Trophoblast cell (in vitro differentiated cells and primary cell): Measurements from ENCODE around the gene COL4A1.

Experiments
- DNase-seq, 2 donors: peaks; one replicate each; pipeline ENCODE4 v3.0.0-alpha.2; 2016
- H2AFZ ChIP-seq: 2 replicates; pipeline ENCODE4 v1.6.1; 2013; ENCODE audit warnings: low read length, moderate library complexity, mild to moderate bottlenecking; ENCODE audit not compliant: insufficient read depth, poor library complexity
- H2AK5ac ChIP-seq: 2 replicates; pipeline ENCODE4 v1.6.1; 2013; ENCODE audit warnings: mild to moderate bottlenecking, low read length
- H2BK120ac ChIP-seq: 2 replicates; pipeline ENCODE4 v1.6.1; 2013; ENCODE audit warnings: low read length, mild to moderate bottlenecking, moderate library complexity; ENCODE audit not compliant: insufficient read depth, poor library complexity
- H2BK12ac ChIP-seq: 2 replicates; pipeline ENCODE4 v1.6.1; 2013; ENCODE audit warnings: mild to moderate bottlenecking, low read length, moderate library complexity
- H2BK5ac ChIP-seq: 2 replicates; pipeline ENCODE4 v1.6.1; 2013; ENCODE audit warnings: low read length, low read depth, moderate library complexity, mild to moderate bottlenecking; ENCODE audit not compliant: poor library complexity
- H3K14ac ChIP-seq: 2 replicates; pipeline ENCODE4 v1.6.1; 2013; ENCODE audit warnings: mild to moderate bottlenecking, low read length
- H3K18ac ChIP-seq: 2 replicates; pipeline ENCODE4 v1.6.1; 2013; ENCODE audit warnings: mild to moderate bottlenecking, low read length
- H3K23ac ChIP-seq: 2 replicates; pipeline ENCODE4 v1.6.1; 2013; ENCODE audit warnings: low read length
- H3K27ac ChIP-seq: 2 replicates; pipeline ENCODE4 v1.5.1; 2013; ENCODE audit warnings: low read depth, mild to moderate bottlenecking, inconsistent platforms, low read length, moderate library complexity
- H3K27me3 ChIP-seq: 2 replicates; pipeline ENCODE4 v1.6.1; 2013; ENCODE audit warnings: inconsistent platforms, mild to moderate bottlenecking, low read length, moderate library complexity; ENCODE audit not compliant: insufficient read depth
- H3K36me3 ChIP-seq, 2 experiments: 1 replicate in 1 of 2; 2 replicates in 1 of 2; pipeline ENCODE4 v1.6.1; 2013; ENCODE audit warnings: low read length in 2 of 2, mild to moderate bottlenecking in 2 of 2, moderate library complexity in 1 of 2; ENCODE audit not compliant: insufficient read depth in 2 of 2, control insufficient read depth in 1 of 2
- H3K4ac ChIP-seq: 2 replicates; pipeline ENCODE4 v1.6.1; 2013; ENCODE audit warnings: low read depth, mild to moderate bottlenecking, low read length, moderate library complexity
- H3K4me1 ChIP-seq, 2 experiments: 1 replicate in 1 of 2; 2 replicates in 1 of 2; pipeline ENCODE4 v1.6.1; 2013; ENCODE audit warnings: low read length in 2 of 2, mild to moderate bottlenecking in 2 of 2, moderate library complexity in 1 of 2; ENCODE audit not compliant: insufficient read depth in 2 of 2, control insufficient read depth in 1 of 2
- H3K4me2 ChIP-seq: 2 replicates; pipeline ENCODE4 v1.6.1; 2013; ENCODE audit warnings: inconsistent platforms, mild to moderate bottlenecking, low read length, moderate library complexity
- H3K4me3 ChIP-seq: 2 replicates; pipeline ENCODE4 v1.5.1; 2013; ENCODE audit warnings: mild to moderate bottlenecking, low read depth, low read length, inconsistent platforms
- H3K79me1 ChIP-seq: one replicate; pipeline ENCODE4 v1.6.1; 2013; ENCODE audit warnings: low read length
- H3K79me2 ChIP-seq: 2 replicates; pipeline ENCODE4 v1.6.1; 2013; ENCODE audit warnings: low read length, mild to moderate bottlenecking; ENCODE audit not compliant: control insufficient read depth, insufficient read depth, poor library complexity
- H3K9ac ChIP-seq: 2 replicates; pipeline ENCODE4 v1.6.1; 2013; ENCODE audit warnings: mild to moderate bottlenecking, low read length
- H3K9me3 ChIP-seq: 2 replicates; pipeline ENCODE4 v1.6.1; 2013; ENCODE audit warnings: low read depth, mild to moderate bottlenecking, control low read depth, inconsistent platforms, low read length; ENCODE audit not compliant: insufficient read depth
- H4K12ac ChIP-seq: 2 replicates; pipeline ENCODE4 v1.6.1; 2013; ENCODE audit warnings: low read depth, mild to moderate bottlenecking, low read length, moderate library complexity
- H4K8ac ChIP-seq: 2 replicates; pipeline ENCODE4 v1.6.1; 2013; ENCODE audit warnings: low read depth, mild to moderate bottlenecking, low read length, moderate library complexity
- H4K91ac ChIP-seq: one replicate; pipeline ENCODE4 v1.6.1; 2013; ENCODE audit warnings: low read depth, mild to moderate bottlenecking, low read length, moderate library complexity
- WGBS: extraction: QIAGEN DNeasy Blood & Tissue Kit; methylation state at CpG from one replicate; pipeline ENCODE4 v1.1.7; 2013; ENCODE audit warnings: missing lambda C conversion rate; ENCODE audit not compliant: insufficient read length, insufficient coverage; ENCODE audit errors: extremely low coverage; 5-methylcytosine and 5-hydroxymethylcytosine counted together

Gene COL4A1

DNA sequence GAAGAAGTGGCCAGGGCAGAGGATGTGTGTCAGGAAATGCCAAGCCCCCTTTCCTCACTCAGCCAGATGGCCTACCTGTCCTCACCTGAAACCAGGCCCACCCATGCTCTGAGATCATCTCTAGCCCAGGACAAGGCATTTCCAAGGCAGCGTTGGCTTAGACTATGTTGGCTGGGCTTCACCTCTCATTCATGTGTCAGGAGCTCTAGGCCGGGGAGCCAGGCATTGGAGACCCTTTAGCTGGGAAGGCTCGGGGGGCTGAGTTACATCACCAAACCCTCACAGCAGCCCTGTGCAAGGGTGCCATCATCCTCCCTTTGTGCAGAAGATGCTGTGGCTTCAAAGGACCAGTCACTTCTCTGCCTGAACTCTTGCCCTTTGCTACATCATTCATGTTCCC, 40.1 kb upstream of the COL4A1 start:
- Histone ChIP-seq H4K91ac (peak overlapping the region; percentile 84), H3K4ac (peak overlapping the region; percentile 60), H2BK120ac (peak overlapping the region; percentile 27), H2AK5ac (peak overlapping the region; percentile 86), H3K4me3 (no peak overlapping the region), H3K27me3 (no peaks in the 10 kb centered on the region), H3K79me1 (peaks cover 37% of the 10 kb centered on the region), H4K8ac (peak overlapping the region; percentile 51), H3K23ac (no peak overlapping the region), H3K4me1 (peaks cover 38 to 48% of the 10 kb centered on the region in 2 experiments), H3K36me3 (peaks cover 12% of the 10 kb centered on the region in 2 experiments), H3K27ac (peak overlapping the region; percentile 88), H3K18ac (peak overlapping the region; percentile 86), H3K14ac (peak overlapping the region; percentile 73), H3K79me2 (peaks cover 6% of the 10 kb centered on the region), H3K4me2 (no peak overlapping the region), H2AFZ (no peak overlapping the region), H2BK12ac (peak overlapping the region; percentile 97), H2BK5ac (peak overlapping the region; percentile 80), H4K12ac (no peak overlapping the region), H3K9me3 (no peaks in the 10 kb centered on the region), H3K9ac (no peak overlapping the region)
- WGBS, result no CpG with 5 or more reads among the region's 3 CpGs
- DNase-seq, result no peak

DNA sequence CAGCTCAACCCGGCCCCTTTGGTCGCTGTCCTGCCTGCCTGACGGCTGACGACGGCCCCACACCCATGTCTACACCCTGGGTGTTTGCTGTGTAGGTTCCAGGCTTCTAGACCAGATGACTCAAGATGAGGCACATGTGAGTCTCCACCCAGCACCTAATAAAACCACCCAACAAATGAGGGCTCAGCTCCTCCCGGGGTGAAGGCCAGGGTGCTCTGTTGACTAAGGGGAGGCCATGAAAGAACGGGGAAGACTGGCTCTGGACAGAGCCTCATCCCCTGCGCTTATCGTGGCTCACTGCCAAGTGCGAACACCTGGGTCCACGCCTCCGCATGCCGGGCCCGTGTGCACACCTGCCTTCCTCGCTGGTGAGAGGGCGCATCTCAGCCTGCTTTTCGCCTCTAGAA, 39.7 kb upstream of the COL4A1 start:
- Histone ChIP-seq H3K79me1 (peaks cover 37% of the 10 kb centered on the region), H3K14ac (peak overlapping the region; percentile 73), H4K12ac (no peak overlapping the region), H2BK5ac (peak overlapping the region; percentile 80), H3K4me3 (no peak overlapping the region), H2AFZ (peak overlapping the region; percentile 43), H4K8ac (peak overlapping the region; percentile 51), H3K27me3 (no peaks in the 10 kb centered on the region), H2BK12ac (peak overlapping the region; percentile 97), H3K79me2 (peaks cover 6% of the 10 kb centered on the region), H3K18ac (peak overlapping the region; percentile 86), H3K23ac (no peak overlapping the region), H4K91ac (peak overlapping the region; percentile 84), H2BK120ac (peak overlapping the region; percentile 27), H3K27ac (peak overlapping the region; percentile 88), H3K4me1 (peaks cover 33 to 44% of the 10 kb centered on the region in 2 experiments), H2AK5ac (peak overlapping the region; percentile 86), H3K4ac (peak overlapping the region; percentile 82), H3K4me2 (no peak overlapping the region), H3K9me3 (no peaks in the 10 kb centered on the region), H3K36me3 (peaks cover 10 to 12% of the 10 kb centered on the region in 2 experiments), H3K9ac (no peak overlapping the region)
- peak; percentile 63 to 74 for DNase-seq
- WGBS, result no CpG with 5 or more reads among the region's 17 CpGs

DNA sequence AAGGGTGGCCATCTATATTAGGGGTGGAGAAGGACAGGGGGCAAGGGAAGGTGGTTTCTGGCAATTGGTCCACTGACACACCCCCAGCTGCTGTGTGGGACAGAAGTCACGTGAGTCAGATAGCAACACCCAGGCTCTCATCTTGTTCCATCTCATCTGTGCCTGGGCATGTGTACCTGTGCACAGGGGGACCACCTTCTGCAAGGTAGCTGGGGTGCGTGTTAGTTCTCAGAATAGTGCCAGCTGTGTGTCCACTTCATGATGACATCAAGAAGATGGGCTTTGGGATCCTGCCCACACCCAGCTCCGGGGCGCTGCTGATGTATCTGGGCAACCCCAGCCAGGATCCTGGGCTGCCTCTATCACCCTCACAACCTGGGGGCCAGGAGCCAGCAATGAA, 38.7 kb upstream of the COL4A1 start:
- Histone ChIP-seq H3K27me3 (no peaks in the 10 kb centered on the region), H2AFZ (no peak overlapping the region), H3K79me1 (peaks cover 38% of the 10 kb centered on the region), H2BK120ac (peak overlapping the region; percentile 29), H4K12ac (no peak overlapping the region), H3K18ac (peak overlapping the region; percentile 64), H3K36me3 (peaks cover 10 to 14% of the 10 kb centered on the region in 2 experiments), H3K27ac (peak overlapping the region; percentile 26), H2BK12ac (peak overlapping the region; percentile 68), H3K4me3 (no peak overlapping the region), H3K23ac (no peak overlapping the region), H3K4ac (peak overlapping the region; percentile 57), H2BK5ac (no peak overlapping the region), H2AK5ac (peak overlapping the region; percentile 10), H3K14ac (peak overlapping the region; percentile 24), H3K79me2 (peaks cover 4% of the 10 kb centered on the region), H4K8ac (peak overlapping the region; percentile 30), H3K9ac (no peak overlapping the region), H3K4me1 (peaks cover 37 to 44% of the 10 kb centered on the region in 2 experiments), H4K91ac (peak overlapping the region; percentile 17), H3K4me2 (no peak overlapping the region), H3K9me3 (no peaks in the 10 kb centered on the region)
- WGBS, result no CpG with 5 or more reads among the region's 4 CpGs
- no peak for DNase-seq

DNA sequence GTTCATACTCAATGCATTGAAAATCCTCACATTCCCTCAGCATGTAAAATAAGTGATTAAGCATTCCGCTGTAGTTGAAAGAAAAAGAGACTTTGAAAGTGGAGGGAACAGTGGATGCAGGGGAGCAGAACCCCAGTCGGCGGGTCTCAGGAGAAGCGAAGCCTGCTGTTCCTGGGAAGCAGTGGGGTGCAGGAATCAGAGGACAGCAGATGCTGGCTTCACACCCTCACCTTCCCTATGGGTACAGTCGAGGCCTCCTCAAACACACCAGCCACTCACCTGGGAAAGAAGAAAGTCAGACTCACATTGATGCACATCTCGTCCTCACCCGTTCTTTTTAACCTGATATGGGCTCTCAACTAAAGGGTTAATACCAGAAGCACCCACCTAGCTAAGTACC, 38.3 kb upstream of the COL4A1 start:
- no peak for DNase-seq
- no peak overlapping the region for H2BK120ac ChIP-seq
- H3K27me3 ChIP-seq, result no peaks in the 10 kb centered on the region
- H3K14ac ChIP-seq, result no peak overlapping the region
- no CpG with 5 or more reads among the region's 7 CpGs for WGBS
- no peak overlapping the region for H4K12ac ChIP-seq
- H3K9ac ChIP-seq, result no peak overlapping the region
- peak overlapping the region; percentile 30 for H2BK12ac ChIP-seq
- no peak overlapping the region for H3K4me3 ChIP-seq
- H3K79me2 ChIP-seq, result peaks cover 4% of the 10 kb centered on the region
- H3K4me1 ChIP-seq, result peaks cover 36 to 44% of the 10 kb centered on the region in 2 experiments
- H2AK5ac ChIP-seq, result no peak overlapping the region
- no peaks in the 10 kb centered on the region for H3K9me3 ChIP-seq
- H3K79me1 ChIP-seq, result peaks cover 38% of the 10 kb centered on the region
- no peak overlapping the region for H3K23ac ChIP-seq
- H3K4ac ChIP-seq, result no peak overlapping the region
- no peak overlapping the region for H2BK5ac ChIP-seq
- H4K91ac ChIP-seq, result no peak overlapping the region
- no peak overlapping the region for H2AFZ ChIP-seq
- H3K18ac ChIP-seq, result no peak overlapping the region
- no peak overlapping the region for H3K4me2 ChIP-seq
- H4K8ac ChIP-seq, result no peak overlapping the region
- peaks cover 10 to 14% of the 10 kb centered on the region in 2 experiments for H3K36me3 ChIP-seq
- H3K27ac ChIP-seq, result no peak overlapping the region
